Stomach (tissue), 4 donors: Measurements from ENCODE around the gene DRP2.

Experiments
- EP300 ChIP-seq: sonication (generic); formaldehyde crosslinking; IDR thresholded peaks from one replicate; pipeline ENCODE4 v1.6.1; 2017; ENCODE audit warnings: antibody characterized with exemption
- POLR2A ChIP-seq, 4 donors: fragments of 450-650 bp; IDR thresholded peaks; one replicate each; pipeline ENCODE4 v1.6.1; 2016; ENCODE audit warnings: antibody characterized with exemption in 4 of 4, control low read depth in 2 of 4, mild to moderate bottlenecking in 1 of 4, moderate library complexity in 1 of 4
- POLR2AphosphoS5 ChIP-seq, 3 donors: sonication (generic); formaldehyde crosslinking; IDR thresholded peaks; one replicate each; pipeline ENCODE4 v1.6.1; 2016; ENCODE audit warnings: antibody characterized with exemption in 3 of 3
- TF ChIP-seq, protein P1 (sequence below), 7 experiments: fragments of 450-650 bp in 4 of 7; fragments of 200-600 bp in 3 of 7; sonication (generic) in 3 of 7; IDR thresholded peaks; one replicate each; pipeline ENCODE4 v1.5.1; 2016 to 2019; ENCODE audit warnings: antibody characterized with exemption in 7 of 7, control low read depth in 2 of 7, mild to moderate bottlenecking in 1 of 7

DNA sequence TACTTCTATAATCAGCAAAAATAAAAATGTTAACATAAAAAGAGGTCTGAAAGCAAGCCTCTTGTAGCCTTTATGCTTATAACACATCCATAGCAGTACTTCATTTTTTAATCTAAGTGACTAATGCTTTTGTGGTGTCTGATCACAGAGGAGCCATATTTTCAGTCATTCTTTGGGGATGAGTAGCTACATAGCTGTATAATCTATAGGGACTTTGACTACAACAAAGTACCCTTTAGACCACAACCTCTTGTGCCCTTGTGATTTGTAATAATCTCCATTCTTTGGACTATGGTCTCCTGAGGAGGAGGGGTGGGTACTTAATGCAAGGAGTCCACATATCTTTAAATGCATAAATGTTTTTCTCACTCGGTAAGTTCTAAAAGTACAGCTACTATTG is 9.6 kb downstream of the DRP2 start:
- TF ChIP-seq POLR2A (IDR thresholded peaks at IDR 0.05) (no peak), EP300 (no peak), POLR2AphosphoS5 (IDR thresholded peaks at IDR 0.05) (no peak)
- TF ChIP-seq, protein P1, sequence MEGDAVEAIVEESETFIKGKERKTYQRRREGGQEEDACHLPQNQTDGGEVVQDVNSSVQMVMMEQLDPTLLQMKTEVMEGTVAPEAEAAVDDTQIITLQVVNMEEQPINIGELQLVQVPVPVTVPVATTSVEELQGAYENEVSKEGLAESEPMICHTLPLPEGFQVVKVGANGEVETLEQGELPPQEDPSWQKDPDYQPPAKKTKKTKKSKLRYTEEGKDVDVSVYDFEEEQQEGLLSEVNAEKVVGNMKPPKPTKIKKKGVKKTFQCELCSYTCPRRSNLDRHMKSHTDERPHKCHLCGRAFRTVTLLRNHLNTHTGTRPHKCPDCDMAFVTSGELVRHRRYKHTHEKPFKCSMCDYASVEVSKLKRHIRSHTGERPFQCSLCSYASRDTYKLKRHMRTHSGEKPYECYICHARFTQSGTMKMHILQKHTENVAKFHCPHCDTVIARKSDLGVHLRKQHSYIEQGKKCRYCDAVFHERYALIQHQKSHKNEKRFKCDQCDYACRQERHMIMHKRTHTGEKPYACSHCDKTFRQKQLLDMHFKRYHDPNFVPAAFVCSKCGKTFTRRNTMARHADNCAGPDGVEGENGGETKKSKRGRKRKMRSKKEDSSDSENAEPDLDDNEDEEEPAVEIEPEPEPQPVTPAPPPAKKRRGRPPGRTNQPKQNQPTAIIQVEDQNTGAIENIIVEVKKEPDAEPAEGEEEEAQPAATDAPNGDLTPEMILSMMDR (IDR thresholded peaks at IDR 0.05): no peak
